ENCODE measurements around the gene GRHL1.
"Not testable (repeated sequence)": the region's sequence is repeated elsewhere in the genome, so short reads cannot be mapped to it uniquely, and the experiment has no call there.

The GRHL1 gene

GRCh38 chr2:10007435-10007834, 55.9 kb downstream of the GRHL1 start:
- DNase-seq (ENCODE audit: low read depth): no peak
- H3K4me3 ChIP-seq (replicated peaks; ENCODE audit: low read depth, low read length): no peak overlapping the region
- TF ChIP-seq CTCF (IDR thresholded peaks at IDR 0.05; ENCODE audit: low read length, missing control alignments): no peak

- no peak for DNase-seq (ENCODE audit: low read depth)
- no peak for TF ChIP-seq CTCF (IDR thresholded peaks at IDR 0.05; ENCODE audit: low read length, missing control alignments)
- no peak overlapping the region for H3K4me3 ChIP-seq (replicated peaks; ENCODE audit: low read depth, low read length)
Observed at GRCh38 chr2:10007921-10008808, 56.7 kb downstream of the GRHL1 start.

DNA sequence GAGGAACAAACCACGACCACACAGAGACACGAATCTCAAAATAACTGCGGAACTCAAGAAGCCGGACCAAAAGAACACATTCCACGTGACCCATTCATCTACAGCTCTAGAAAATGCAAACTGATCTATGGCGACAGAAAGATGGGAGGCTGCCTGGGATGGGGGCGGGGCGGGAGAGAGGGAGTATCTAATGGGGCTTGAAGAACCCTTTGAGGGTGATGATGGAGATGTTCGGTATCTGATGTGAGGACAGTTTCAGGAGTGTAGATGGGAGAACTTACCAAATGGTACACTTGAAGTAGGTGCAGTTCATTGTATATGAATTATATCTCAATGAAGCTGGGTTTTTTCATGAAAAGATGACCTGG, 57.3 kb downstream of the GRHL1 start:
- no peak for DNase-seq (ENCODE audit: low read depth)
- no peak for TF ChIP-seq CTCF (IDR thresholded peaks at IDR 0.05; ENCODE audit: low read length, missing control alignments)
- no peak overlapping the region for H3K4me3 ChIP-seq (replicated peaks; ENCODE audit: low read depth, low read length)

DNA sequence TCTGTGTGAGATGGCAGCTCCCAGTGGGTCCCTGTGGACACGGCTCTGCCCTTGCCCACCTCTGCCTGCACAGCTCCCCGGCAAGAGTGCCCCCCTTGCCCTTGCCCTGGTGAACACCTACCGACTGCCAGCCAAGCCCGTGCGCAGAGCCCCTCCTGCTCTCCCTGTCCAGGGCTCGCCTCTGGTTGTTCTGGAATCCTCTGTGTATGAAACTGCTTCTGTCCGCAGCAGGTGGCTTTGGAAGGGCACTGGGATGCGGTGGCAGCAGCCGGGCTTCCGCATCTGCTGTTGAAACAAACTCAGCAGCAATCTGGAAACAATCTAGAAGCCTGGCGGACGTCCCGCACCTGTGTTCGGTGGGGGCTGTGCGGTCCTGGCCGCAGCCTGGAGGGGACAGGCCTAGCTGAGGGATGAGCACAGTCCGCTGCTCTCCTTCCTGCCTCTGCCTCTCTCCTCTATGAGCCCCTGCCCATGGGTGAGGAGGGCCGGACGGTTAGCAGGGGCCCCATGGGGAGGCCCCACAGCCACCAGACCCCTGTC, 57.8 kb downstream of the GRHL1 start:
- TF ChIP-seq CTCF (IDR thresholded peaks at IDR 0.05; ENCODE audit: low read length, missing control alignments): no peak
- H3K4me3 ChIP-seq (replicated peaks; ENCODE audit: low read depth, low read length): no peak overlapping the region
- no peak for DNase-seq (ENCODE audit: low read depth)

- no peak for TF ChIP-seq CTCF (IDR thresholded peaks at IDR 0.05; ENCODE audit: low read length, missing control alignments)
- H3K4me3 ChIP-seq (replicated peaks; ENCODE audit: low read depth, low read length): no peak overlapping the region
- DNase-seq (ENCODE audit: low read depth): peak; percentile 36
Observed at GRCh38 chr2:10009811-10010781, 58.6 kb downstream of the GRHL1 start.

GRCh38 chr2:10010861-10011605, 59.5 kb downstream of the GRHL1 start:
- not testable (repeated sequence) for DNase-seq (ENCODE audit: low read depth)

GRCh38 chr2:10011606-10012325, 60.3 kb downstream of the GRHL1 start:
- not testable (repeated sequence) for H3K4me3 ChIP-seq (replicated peaks; ENCODE audit: low read depth, low read length); DNase-seq (ENCODE audit: low read depth)

More at GRCh38 chr2:10010861-10011605, 59.5 kb downstream of the GRHL1 start:
- H3K4me3 ChIP-seq (replicated peaks; ENCODE audit: low read depth, low read length): not testable (repeated sequence)

DNA sequence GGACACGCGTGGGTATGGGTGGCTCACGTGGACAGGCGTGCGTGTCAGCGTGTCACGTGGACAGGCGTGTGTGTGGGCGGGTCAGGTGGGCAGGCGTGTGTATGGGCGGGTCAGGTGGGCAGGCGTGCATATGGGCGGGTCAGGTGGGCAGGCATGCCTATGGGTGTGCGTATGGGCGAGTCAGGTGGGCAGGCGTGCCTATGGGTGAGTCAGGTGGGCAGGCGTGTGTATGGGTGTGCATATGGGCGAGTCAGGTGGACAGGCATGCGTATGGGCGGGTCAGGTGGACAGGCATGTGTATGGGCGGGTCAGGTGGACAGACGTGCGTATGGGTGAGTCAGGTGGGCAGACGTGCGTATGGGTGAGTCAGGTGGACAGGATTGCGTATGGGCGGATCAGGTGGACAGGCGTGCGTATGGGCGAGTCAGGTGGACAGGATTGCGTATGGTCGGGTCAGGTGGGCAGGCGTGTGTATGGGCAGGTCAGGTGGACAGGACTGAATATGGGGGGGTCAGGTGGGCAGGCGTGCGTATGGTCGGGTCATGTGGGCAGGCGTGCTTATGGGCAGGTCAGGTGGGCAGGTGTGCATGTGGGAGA, 61.0 kb downstream of the GRHL1 start:
- not testable (repeated sequence) for DNase-seq (ENCODE audit: low read depth); H3K4me3 ChIP-seq (replicated peaks; ENCODE audit: low read depth, low read length)

All from fibroblast of pulmonary artery (primary cell).